Pericardium fibroblast (primary cell): ENCODE data around the gene PLPPR3. TPM values are rescaled to one million over a fixed set of nuclear protein-coding genes. Genes with fewer than 3 reads are reported as not detected.

Experiments
- total RNA-seq: library from RNA; depleted of rRNA; stranded (reverse); fragments of >200 nt; gene quantifications from 2 replicates; pipeline ENCODE4 v1.2.3, GENCODE V29; 2015

Gene PLPPR3
- total RNA-seq, result 0.09 and 1.6 TPM in 2 replicates

GRCh38 chr19:821825-822503, at the start of gene PLPPR3:
TSS of gene PLPPR3 (minus strand) at chr19:821955. CDS start at chr19:821559, 396 bp downstream.

DNA sequence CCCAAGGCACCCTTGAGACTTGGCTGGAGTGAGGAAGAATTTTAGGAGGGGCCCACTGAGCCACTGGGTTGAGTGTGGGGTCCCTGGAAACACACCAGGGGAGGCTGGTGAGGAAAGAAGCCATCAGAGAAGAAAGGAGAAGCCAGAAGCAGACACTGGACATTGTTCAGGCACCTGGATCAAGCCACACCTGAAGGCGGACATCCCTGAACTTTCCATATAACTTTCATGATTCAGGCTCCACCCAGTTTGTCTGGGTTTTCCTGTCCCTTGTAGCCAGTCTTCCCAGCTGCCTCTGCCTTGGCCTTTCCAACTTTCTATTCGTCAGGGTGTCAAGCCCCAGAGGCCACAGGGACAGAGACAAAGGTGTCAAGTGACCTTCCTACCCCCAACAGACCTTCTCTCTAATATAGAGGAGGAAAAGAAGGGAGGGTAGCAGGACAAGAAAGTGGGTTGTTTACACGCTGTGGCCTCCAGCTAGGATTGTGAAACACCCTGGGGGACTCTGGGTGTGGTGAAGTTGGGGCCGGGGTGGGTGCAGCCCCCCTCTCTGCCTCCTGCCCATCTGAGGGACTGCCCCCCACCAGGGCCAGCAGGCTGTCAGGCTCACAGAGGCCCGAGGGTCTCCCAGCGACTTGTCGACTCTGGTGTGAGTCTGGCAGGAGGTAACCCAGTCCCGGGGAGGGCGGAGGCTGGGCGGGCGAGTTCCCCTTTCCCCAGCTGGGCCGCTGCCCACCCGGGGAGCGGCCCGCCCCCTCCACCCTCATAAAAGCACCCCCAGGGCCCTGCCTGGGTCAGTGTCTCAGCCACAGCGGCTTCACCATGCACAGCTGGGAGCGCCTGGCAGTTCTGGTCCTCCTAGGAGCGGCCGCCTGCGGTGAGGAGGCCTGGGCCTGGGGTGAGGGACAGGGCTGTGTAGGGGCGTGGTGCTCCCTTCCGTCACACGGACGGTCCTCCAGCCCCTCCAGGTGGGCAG, 37.4 kb upstream of the PLPPR3 start, which contains the start of gene CFD:
CFD (plus strand) TSS at position 797 of the 976 bp plus-strand sequence; CDS start at position 823, 26 bp downstream.

DNA sequence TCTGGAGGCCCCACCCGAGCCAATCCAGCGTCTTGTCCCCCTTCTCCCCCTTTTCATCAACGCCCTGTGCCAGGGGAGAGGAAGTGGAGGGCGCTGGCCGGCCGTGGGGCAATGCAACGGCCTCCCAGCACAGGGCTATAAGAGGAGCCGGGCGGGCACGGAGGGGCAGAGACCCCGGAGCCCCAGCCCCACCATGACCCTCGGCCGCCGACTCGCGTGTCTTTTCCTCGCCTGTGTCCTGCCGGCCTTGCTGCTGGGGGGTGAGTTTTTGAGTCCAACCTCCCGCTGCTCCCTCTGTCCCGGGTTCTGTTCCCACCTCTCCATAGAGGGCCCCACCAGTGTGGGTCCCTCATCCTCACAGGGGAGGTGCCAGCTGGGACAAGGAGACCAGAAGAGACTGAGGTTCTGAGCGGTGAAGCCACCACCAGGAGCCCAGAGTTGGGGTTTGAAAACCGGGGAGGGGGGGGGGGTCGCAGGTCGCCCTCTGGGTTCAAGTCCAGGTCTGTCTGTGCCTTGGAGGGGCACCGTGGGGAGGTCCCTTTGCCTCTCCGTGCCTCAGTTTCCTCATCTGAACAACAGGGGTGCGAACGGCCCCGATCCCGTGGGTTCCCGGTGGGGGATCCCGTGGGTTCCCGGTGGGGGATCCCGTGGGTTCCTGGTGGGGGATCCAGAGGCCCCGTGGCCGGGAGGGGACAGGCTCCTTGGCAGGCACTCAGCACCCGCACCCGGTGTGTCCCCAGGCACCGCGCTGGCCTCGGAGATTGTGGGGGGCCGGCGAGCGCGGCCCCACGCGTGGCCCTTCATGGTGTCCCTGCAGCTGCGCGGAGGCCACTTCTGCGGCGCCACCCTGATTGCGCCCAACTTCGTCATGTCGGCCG, 30.6 kb upstream of the PLPPR3 start, which contains the start of gene ELANE:
ELANE (plus strand) TSS at position 168 of the 878 bp plus-strand sequence; CDS start at position 194, 26 bp downstream.

GRCh38 chr19:840519-841206, 18.9 kb upstream of the PLPPR3 start, which contains the start of gene PRTN3:
TSS of gene PRTN3 (plus strand) at chr19:840999. CDS start at chr19:841009, 10 bp downstream.

GRCh38 chr19:827710-828321, 6.1 kb upstream of the PLPPR3 start, which contains the start of gene AZU1:
TSS of gene AZU1 (plus strand) at chr19:827837. CDS start at chr19:827847, 10 bp downstream.

GRCh38 chr19:796692-797527, 24.8 kb downstream of the PLPPR3 start, which contains the start of gene PTBP1:
TSS of gene PTBP1 (plus strand) at chr19:797452. CDS start at chr19:797498, 46 bp downstream.

Other genes with a start within 250 kb of the PLPPR3 start
- 809 and 860 TPM in 2 replicates for gene BSG, start 249.4 kb downstream of the PLPPR3 start, total RNA-seq
- 3.9 and 4.6 TPM in 2 replicates for gene HCN2, start 232.1 kb downstream of the PLPPR3 start, total RNA-seq
- gene POLRMT, start 188.4 kb downstream of the PLPPR3 start, total RNA-seq, result 18.2 and 21.0 TPM in 2 replicates
- 0.26 TPM in 1 of 2 replicates, not detected in the other for gene FGF22, start 182.1 kb downstream of the PLPPR3 start, total RNA-seq
- gene RNF126, start 158.7 kb downstream of the PLPPR3 start, total RNA-seq, result 45.9 and 58.9 TPM in 2 replicates
- 280 and 441 TPM in 2 replicates for gene FSTL3, start 145.6 kb downstream of the PLPPR3 start, total RNA-seq
- gene PRSS57, start 126.5 kb downstream of the PLPPR3 start, total RNA-seq, result not detected in 2 replicates
- 140 and 141 TPM in 2 replicates for gene PALM, start 113.0 kb downstream of the PLPPR3 start, total RNA-seq
- gene MISP, start 70.8 kb downstream of the PLPPR3 start, total RNA-seq, result not detected in 2 replicates
- gene PTBP1, start 24.5 kb downstream of the PLPPR3 start, total RNA-seq, result 130 and 227 TPM in 2 replicates
- gene AZU1, start 5.9 kb upstream of the PLPPR3 start, total RNA-seq, result not detected in 2 replicates
- gene PRTN3, start 19.0 kb upstream of the PLPPR3 start, total RNA-seq, result 2.0 TPM in 1 of 2 replicates, not detected in the other
- gene ELANE, start 30.3 kb upstream of the PLPPR3 start, total RNA-seq, result 3.4 and 8.4 TPM in 2 replicates
- gene CFD, start 37.7 kb upstream of the PLPPR3 start, total RNA-seq, result 190 and 206 TPM in 2 replicates
- 42.2 and 44.2 TPM in 2 replicates for gene MED16, start 71.2 kb upstream of the PLPPR3 start, total RNA-seq
- not detected in 2 replicates for gene RNU6-9, start 71.5 kb upstream of the PLPPR3 start, total RNA-seq
- 41.7 and 52.9 TPM in 2 replicates for gene R3HDM4, start 91.3 kb upstream of the PLPPR3 start, total RNA-seq
- not detected in 2 replicates for gene KISS1R, start 95.4 kb upstream of the PLPPR3 start, total RNA-seq
- 4.1 and 7.2 TPM in 2 replicates for gene ARID3A, start 104.1 kb upstream of the PLPPR3 start, total RNA-seq
- gene WDR18, start 162.4 kb upstream of the PLPPR3 start, total RNA-seq, result 41.4 and 55.8 TPM in 2 replicates
- 0.70 and 1.4 TPM in 2 replicates for gene GRIN3B, start 178.5 kb upstream of the PLPPR3 start, total RNA-seq
- gene TMEM259, start 199.2 kb upstream of the PLPPR3 start, total RNA-seq, result 158 and 167 TPM in 2 replicates
- gene RNU6-2, start 199.6 kb upstream of the PLPPR3 start, total RNA-seq, result not detected in 2 replicates
- 279 and 398 TPM in 2 replicates for gene CNN2, start 204.7 kb upstream of the PLPPR3 start, total RNA-seq
- 3.1 and 3.3 TPM in 2 replicates for gene ABCA7, start 218.2 kb upstream of the PLPPR3 start, total RNA-seq
- gene ARHGAP45, start 245.2 kb upstream of the PLPPR3 start, total RNA-seq, result 0.26 and 0.47 TPM in 2 replicates